K562 (cell line): ENCODE results near the gene PCDH19. TPM values are rescaled to one million over a fixed set of nuclear protein-coding genes. Genes with fewer than 3 reads are reported as not detected.

Experiments
- ARID3B ChIP-seq: fragments of 250-450 bp; sonication (Bioruptor Pico); IDR thresholded peaks from 2 replicates; pipeline ENCODE4 v1.4.0; 2020; ENCODE audit warnings: borderline replicate concordance
- CREB3L1 ChIP-seq: fragments of 450-650 bp; IDR thresholded peaks from 2 replicates; pipeline ENCODE4 v1.6.1; 2014; ENCODE audit warnings: low read depth, mild to moderate bottlenecking, moderate library complexity, borderline replicate concordance
- MCM5 ChIP-seq: fragments of 450-650 bp; IDR thresholded peaks from 2 replicates; pipeline ENCODE4 v1.6.1; 2016; ENCODE audit warnings: low read depth
- MEIS2 ChIP-seq: fragments of 450-650 bp; IDR thresholded peaks from 2 replicates; pipeline ENCODE4 v1.6.1; 2014; ENCODE audit warnings: mild to moderate bottlenecking; ENCODE audit not compliant: partially characterized antibody
- NELFE ChIP-seq: IDR thresholded peaks from 2 replicates; pipeline ENCODE4 v1.6.1; 2011; ENCODE audit warnings: mild to moderate bottlenecking; ENCODE audit not compliant: insufficient read depth, insufficient read length
- SAFB2 ChIP-seq: fragments of 200-400 bp; formaldehyde crosslinking; IDR thresholded peaks from 2 replicates; pipeline ENCODE4 v1.6.1; 2018; ENCODE audit warnings: borderline replicate concordance, low read length, low read depth, moderate library complexity; ENCODE audit not compliant: severe bottlenecking
- TRIM25 ChIP-seq: fragments of 450-650 bp; IDR thresholded peaks from 2 replicates; pipeline ENCODE4 v1.7.0; 2016; ENCODE audit warnings: borderline replicate concordance
- ZNF696 ChIP-seq: fragments of 250-450 bp; sonication (Bioruptor Pico); conservative IDR thresholded peaks from 2 replicates; pipeline ENCODE4 v1.4.0; 2020; ENCODE audit warnings: mild to moderate bottlenecking, moderate library complexity
- polyA plus RNA-seq, 8 experiments: library from polyadenylated mRNA; depleted of rRNA in 4 of 8; stranded (reverse) in 5 of 8; unstranded in 3 of 8; fragments of >200 nt; fragmentation: Nextera tagmentation in 2 of 8; fragmentation: Illumina TruSeq in 1 of 8; extraction: Ambion mirVana in 2 of 8; extraction: Trizol in 1 of 8; gene quantifications; 2 replicates each; pipeline versions ENCODE4 v1.2.1 to v1.2.3, GENCODE V29; 2011 to 2014; ENCODE audit warnings: inconsistent platforms in 1 of 8, missing spikeins in 1 of 8
- total RNA-seq, 7 experiments: library from RNA; depleted of rRNA in 6 of 7; stranded (reverse); fragments of >200 nt in 6 of 7; fragmentation: Illumina TruSeq in 2 of 7; extraction: Trizol in 2 of 7; gene quantifications; 2 replicates each; pipeline versions ENCODE4 v1.2.1 to v1.2.3, GENCODE V29; 2011 to 2021; ENCODE audit warnings: low replicate concordance in 1 of 7

PCDH19 gene
- total and polyA plus RNA-seq, 9 of the 15 experiments (the other 6 are each of a cell fraction or from before 2014, with no cell fraction given), result not detected

GRCh38 chrX:100358766-100359165, 51.3 kb downstream of the PCDH19 start (continued):
- no peak for TF ChIP-seq NELFE
- no peak for TF ChIP-seq TRIM25
- no peak for TF ChIP-seq SAFB2
- TF ChIP-seq ZNF696 (CRISPR knock-in tag), result no peak
- no peak for TF ChIP-seq ARID3B (CRISPR knock-in tag)
- TF ChIP-seq MCM5, result no peak
- TF ChIP-seq MEIS2, result no peak
- no peak for TF ChIP-seq CREB3L1
- TF ChIP-seq, all 486 proteins: peak for 0
